Measurements from ENCODE around the gene CDYL.

The CDYL gene

DNA sequence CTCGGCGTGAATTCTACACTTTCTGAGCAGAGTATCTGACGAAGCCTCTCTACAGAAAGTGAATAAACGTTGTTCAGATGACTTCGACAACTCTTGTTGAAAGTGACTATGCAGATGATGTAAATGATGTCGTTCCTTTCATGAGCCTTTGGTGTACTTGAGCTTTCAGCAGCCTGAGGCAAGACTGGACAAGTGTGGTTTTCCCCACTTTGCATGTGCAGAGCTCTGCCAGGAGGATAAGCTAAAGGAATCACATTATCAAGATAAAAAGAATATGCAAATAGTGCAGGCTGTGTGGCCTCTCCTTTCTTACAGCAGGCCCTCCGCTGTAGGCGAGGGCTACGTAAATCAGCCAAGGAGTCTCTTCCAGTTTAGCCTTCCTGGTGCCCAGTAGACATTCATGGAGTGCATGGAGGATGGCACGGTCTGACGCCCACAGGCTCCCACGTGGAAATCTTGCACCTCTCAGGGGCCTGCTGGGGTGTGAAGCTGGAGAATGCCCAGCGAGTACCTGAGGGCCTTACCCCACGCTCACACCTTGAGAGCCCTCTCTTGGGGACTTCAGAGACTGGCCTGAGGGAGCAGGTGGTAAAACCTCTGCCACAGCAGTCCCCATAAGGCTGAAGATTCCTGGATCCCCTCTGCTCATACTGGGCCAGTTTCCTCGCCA is 172.7 kb downstream of the CDYL start:
- no peaks in the 10 kb centered on the region for H3K27me3 ChIP-seq (ENCODE audit: control insufficient read depth, low read length)
- no peaks in the 10 kb centered on the region for H3K4me1 ChIP-seq (ENCODE audit: control insufficient read depth, low read length)
- H3K4me2 ChIP-seq (ENCODE audit: low read length) = no peak overlapping the region
- H3K4me3 ChIP-seq (ENCODE audit: low read length) = no peak overlapping the region
- no peaks in the 10 kb centered on the region; the same call in 1 of the 2 replicates for H3K36me3 ChIP-seq (ENCODE audit: control insufficient read depth, low read length)
- no peaks in the 10 kb centered on the region for H3K9me2 ChIP-seq (replicated peaks; ENCODE audit: control insufficient read depth, low read length)
- no peaks in the 10 kb centered on the region for H4K20me1 ChIP-seq (ENCODE audit: control insufficient read depth, insufficient read depth, low read depth, low read length)
- no peak overlapping the region for H3K27ac ChIP-seq (ENCODE audit: low read depth, low read length)
- H3F3A ChIP-seq (ENCODE audit: control insufficient read depth, insufficient read depth) = no peaks in the 10 kb centered on the region
- TF ChIP-seq, protein P1, sequence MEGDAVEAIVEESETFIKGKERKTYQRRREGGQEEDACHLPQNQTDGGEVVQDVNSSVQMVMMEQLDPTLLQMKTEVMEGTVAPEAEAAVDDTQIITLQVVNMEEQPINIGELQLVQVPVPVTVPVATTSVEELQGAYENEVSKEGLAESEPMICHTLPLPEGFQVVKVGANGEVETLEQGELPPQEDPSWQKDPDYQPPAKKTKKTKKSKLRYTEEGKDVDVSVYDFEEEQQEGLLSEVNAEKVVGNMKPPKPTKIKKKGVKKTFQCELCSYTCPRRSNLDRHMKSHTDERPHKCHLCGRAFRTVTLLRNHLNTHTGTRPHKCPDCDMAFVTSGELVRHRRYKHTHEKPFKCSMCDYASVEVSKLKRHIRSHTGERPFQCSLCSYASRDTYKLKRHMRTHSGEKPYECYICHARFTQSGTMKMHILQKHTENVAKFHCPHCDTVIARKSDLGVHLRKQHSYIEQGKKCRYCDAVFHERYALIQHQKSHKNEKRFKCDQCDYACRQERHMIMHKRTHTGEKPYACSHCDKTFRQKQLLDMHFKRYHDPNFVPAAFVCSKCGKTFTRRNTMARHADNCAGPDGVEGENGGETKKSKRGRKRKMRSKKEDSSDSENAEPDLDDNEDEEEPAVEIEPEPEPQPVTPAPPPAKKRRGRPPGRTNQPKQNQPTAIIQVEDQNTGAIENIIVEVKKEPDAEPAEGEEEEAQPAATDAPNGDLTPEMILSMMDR (IDR thresholded peaks at IDR 0.05; ENCODE audit: low read depth, low read length, poor library complexity, severe bottlenecking) = no peak
- TF ChIP-seq EZH2phosphoT487 (IDR thresholded peaks at IDR 0.05; ENCODE audit: borderline replicate concordance, low read length) = no peak
- no peaks in the 10 kb centered on the region for H3K9me3 ChIP-seq (ENCODE audit: control insufficient read depth, insufficient read depth, low read length)
- H3K79me2 ChIP-seq (ENCODE audit: control insufficient read depth, low read length) = no peaks in the 10 kb centered on the region

DNA sequence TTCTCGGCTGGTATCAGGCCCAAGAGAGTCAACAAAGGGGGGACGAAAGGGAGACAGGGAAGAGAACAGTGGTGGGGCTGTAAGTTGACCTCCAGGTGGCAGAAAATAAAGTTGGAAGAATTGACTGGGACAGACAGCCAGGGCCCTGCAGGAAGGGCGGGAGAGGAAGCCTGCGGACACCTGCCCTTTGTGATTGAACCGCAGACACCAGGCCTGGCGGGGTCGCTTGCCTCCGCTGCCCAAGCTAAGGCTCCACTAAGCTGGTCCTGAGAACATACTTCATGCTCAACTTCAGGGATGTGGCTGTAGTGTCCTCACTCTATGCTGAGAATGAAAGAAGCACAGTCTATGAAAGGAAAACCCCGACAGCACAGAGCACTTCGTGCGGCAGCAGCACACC is 173.9 kb downstream of the CDYL start:
- Histone ChIP-seq H3F3A (ENCODE audit: control insufficient read depth, insufficient read depth) (no peaks in the 10 kb centered on the region), H3K36me3 (ENCODE audit: control insufficient read depth, low read length) (no peaks in the 10 kb centered on the region; the same call in 1 of the 2 replicates), H3K9me3 (ENCODE audit: control insufficient read depth, insufficient read depth, low read length) (no peaks in the 10 kb centered on the region), H3K27ac (ENCODE audit: low read depth, low read length) (no peak overlapping the region), H3K4me3 (ENCODE audit: low read length) (no peak overlapping the region), H3K9me2 (replicated peaks; ENCODE audit: control insufficient read depth, low read length) (no peaks in the 10 kb centered on the region), H3K4me1 (ENCODE audit: control insufficient read depth, low read length) (no peaks in the 10 kb centered on the region), H4K20me1 (ENCODE audit: control insufficient read depth, insufficient read depth, low read depth, low read length) (no peaks in the 10 kb centered on the region), H3K79me2 (ENCODE audit: control insufficient read depth, low read length) (no peaks in the 10 kb centered on the region), H3K4me2 (ENCODE audit: low read length) (no peak overlapping the region), H3K27me3 (ENCODE audit: control insufficient read depth, low read length) (no peaks in the 10 kb centered on the region)
- TF ChIP-seq, protein P1 (IDR thresholded peaks at IDR 0.05; ENCODE audit: low read depth, low read length, poor library complexity, severe bottlenecking) = no peak

DNA sequence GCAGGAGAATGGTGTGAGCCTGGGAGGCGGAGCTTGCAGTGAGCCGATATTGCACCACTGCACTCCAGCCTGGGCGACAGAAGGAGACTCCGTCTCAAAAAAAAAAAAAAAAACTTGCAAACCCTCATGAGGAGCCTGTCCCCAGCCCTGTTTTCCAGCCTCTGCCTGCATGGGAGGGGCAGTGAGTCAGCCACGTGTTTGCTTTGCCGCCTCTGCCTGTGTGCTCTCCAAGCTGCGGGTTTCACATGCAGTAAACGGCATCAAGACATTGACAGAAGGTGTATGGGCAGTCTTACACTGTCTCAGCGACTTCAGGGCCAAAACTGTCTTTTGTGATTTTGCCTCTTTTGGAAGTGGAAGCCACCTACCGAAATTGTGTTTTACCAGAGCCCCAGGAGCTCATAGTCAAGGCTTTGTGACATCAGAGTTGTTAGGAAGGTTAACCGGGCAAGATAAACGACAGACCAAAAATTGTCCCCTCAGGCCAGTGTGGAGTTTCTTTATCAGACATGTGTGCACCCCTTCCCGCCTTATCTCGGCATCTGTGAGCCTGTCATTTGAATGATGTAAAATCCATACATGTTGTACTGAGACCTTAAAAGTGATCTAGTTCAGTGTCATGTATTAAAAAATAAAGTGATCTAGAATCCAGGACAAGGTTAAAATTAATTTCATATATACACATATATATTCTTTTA is 174.8 kb downstream of the CDYL start:
- H3K9me2 ChIP-seq (replicated peaks; ENCODE audit: control insufficient read depth, low read length) = no peaks in the 10 kb centered on the region
- H3F3A ChIP-seq (ENCODE audit: control insufficient read depth, insufficient read depth) = no peaks in the 10 kb centered on the region
- no peak overlapping the region for H3K27ac ChIP-seq (ENCODE audit: low read depth, low read length)
- no peak overlapping the region for H3K4me3 ChIP-seq (ENCODE audit: low read length)
- no peak for TF ChIP-seq EZH2phosphoT487 (IDR thresholded peaks at IDR 0.05; ENCODE audit: borderline replicate concordance, low read length)
- TF ChIP-seq, protein P1 (IDR thresholded peaks at IDR 0.05; ENCODE audit: low read depth, low read length, poor library complexity, severe bottlenecking) = no peak
- H3K79me2 ChIP-seq (ENCODE audit: control insufficient read depth, low read length) = no peaks in the 10 kb centered on the region
- no peaks in the 10 kb centered on the region; the same call in 1 of the 2 replicates for H3K36me3 ChIP-seq (ENCODE audit: control insufficient read depth, low read length)
- H3K4me1 ChIP-seq (ENCODE audit: control insufficient read depth, low read length) = no peaks in the 10 kb centered on the region
- H3K4me2 ChIP-seq (ENCODE audit: low read length) = no peak overlapping the region
- H4K20me1 ChIP-seq (ENCODE audit: control insufficient read depth, insufficient read depth, low read depth, low read length) = no peaks in the 10 kb centered on the region
- no peaks in the 10 kb centered on the region for H3K27me3 ChIP-seq (ENCODE audit: control insufficient read depth, low read length)
- no peaks in the 10 kb centered on the region for H3K9me3 ChIP-seq (ENCODE audit: control insufficient read depth, insufficient read depth, low read length)

All from DOHH2 (cell line).